Esophagus muscularis mucosa (tissue), 4 donors: Measurements from ENCODE around the gene CCR4. TPM values are rescaled to one million over a fixed set of nuclear protein-coding genes. Genes with fewer than 3 reads are reported as not detected.

Experiments used
- DNase-seq: peaks from one replicate; pipeline ENCODE4 v3.0.0-alpha.2; 2017; ENCODE audit errors: extremely low spot score
- H3K27ac ChIP-seq, 4 donors: fragments of 200-600 bp; sonication (generic); replicated peaks in 1 of 4; 1 replicate in 3 of 4; 2 replicates in 1 of 4; pipeline ENCODE4 v1.5.1; 2016 to 2019; ENCODE audit warnings: mild to moderate bottlenecking in 1 of 4
- H3K27me3 ChIP-seq, 4 donors: fragments of 200-600 bp; sonication (generic); one replicate each; pipeline versions ENCODE4 v1.5.1 to v1.6.0; 2016 to 2019
- H3K36me3 ChIP-seq, 4 donors: fragments of 200-600 bp; sonication (generic); one replicate each; pipeline ENCODE4 v1.5.1; 2016 to 2019
- H3K4me1 ChIP-seq, 4 donors: fragments of 200-600 bp; sonication (generic); one replicate each; pipeline ENCODE4 v1.5.1; 2016 to 2019
- H3K4me3 ChIP-seq, 4 donors: fragments of 200-600 bp; sonication (generic); 1 replicate in 2 of 4; 2 replicates in 2 of 4; pipeline ENCODE4 v1.5.1; 2016 to 2019; ENCODE audit warnings: mild to moderate bottlenecking in 4 of 4, moderate library complexity in 1 of 4
- H3K9me3 ChIP-seq, 4 donors: fragments of 200-600 bp; sonication (generic); 1 replicate in 3 of 4; 2 replicates in 1 of 4; pipeline ENCODE4 v1.5.1; 2016 to 2019
- EP300 ChIP-seq: sonication (generic); formaldehyde crosslinking; IDR thresholded peaks from one replicate; pipeline ENCODE4 v1.6.1; 2017; ENCODE audit warnings: antibody characterized with exemption
- POLR2A ChIP-seq: fragments of 450-650 bp; IDR thresholded peaks from one replicate; pipeline ENCODE4 v1.6.1; 2017; ENCODE audit warnings: antibody characterized with exemption, moderate library complexity, mild to moderate bottlenecking, low read depth
- POLR2AphosphoS5 ChIP-seq, 2 donors: sonication (generic); formaldehyde crosslinking; IDR thresholded peaks; one replicate each; pipeline ENCODE4 v1.6.1; 2017; ENCODE audit warnings: antibody characterized with exemption in 2 of 2
- WGBS: methylation state at CpG from one replicate; pipeline ENCODE4 v1.1.5; 2018; 5-methylcytosine and 5-hydroxymethylcytosine counted together
- intact Hi-C: fragments of 100-400 bp; cut with DNase I; formaldehyde crosslinking; loops from one replicate; pipeline ENCODE4 v1.15.1; 2023
- total RNA-seq, 4 donors: library from RNA; depleted of rRNA; stranded (reverse); fragments of >200 nt; gene quantifications; one replicate each; pipeline versions ENCODE4 v1.1.0 to v1.2.1, GENCODE V29; 2016
- TF ChIP-seq, protein P1 (sequence below), 3 experiments: fragments of 200-600 bp in 2 of 3; fragments of 450-650 bp in 1 of 3; sonication (generic) in 2 of 3; IDR thresholded peaks; one replicate each; pipeline ENCODE4 v1.5.1; 2017 to 2019; ENCODE audit warnings: antibody characterized with exemption in 3 of 3, mild to moderate bottlenecking in 2 of 3, moderate library complexity in 1 of 3

CCR4 gene
- total RNA-seq, 4 donors from 2014 or later = 0.17 TPM; not detected in 3

DNA sequence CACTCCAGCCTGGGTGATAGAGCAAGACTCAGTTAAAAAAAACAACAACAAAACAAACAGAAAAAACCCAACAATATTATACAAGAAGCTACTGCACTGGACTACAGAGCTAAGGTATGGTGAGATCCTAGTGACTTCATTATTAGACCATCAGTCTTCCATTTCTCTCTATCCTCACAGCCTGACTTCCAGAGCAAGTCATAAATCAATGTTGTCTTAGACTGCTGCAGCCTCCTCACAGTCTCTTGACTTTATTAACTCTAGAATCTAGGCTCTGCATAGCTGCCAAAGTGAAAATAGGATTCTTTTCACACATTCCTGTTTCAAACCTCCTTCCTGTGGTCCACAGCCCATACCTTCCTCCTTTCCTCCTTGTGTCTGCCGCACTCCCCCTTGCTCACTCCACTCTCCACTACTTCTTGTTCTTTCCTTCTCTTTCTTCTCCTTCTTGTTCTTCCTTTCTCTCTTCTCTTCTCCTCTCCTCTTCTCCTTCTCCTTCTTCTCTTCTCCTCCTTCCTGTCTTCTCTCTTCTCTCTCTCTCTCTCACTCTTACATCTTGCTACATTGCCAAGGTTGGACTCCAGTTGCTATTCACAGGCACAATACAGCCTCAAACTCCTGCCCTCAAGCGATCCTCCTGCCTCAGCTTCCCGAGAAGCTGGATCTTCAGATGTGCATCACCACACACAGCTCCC lies 49.4 kb downstream of the CCR4 start:
- peaks cover 0 to 59% (median 47%) of the 10 kb centered on the region in 4 donors for H3K36me3 ChIP-seq
- H3K9me3 ChIP-seq = no peaks in the 10 kb centered on the region
- no peak for DNase-seq
- H3K27ac ChIP-seq = no peak overlapping the region
- 98% methylated on average over 3 of the region's 3 CpGs for WGBS
- no peak for TF ChIP-seq POLR2AphosphoS5 (IDR thresholded peaks at IDR 0.05)
- TF ChIP-seq POLR2A = no peak
- TF ChIP-seq, protein P1, sequence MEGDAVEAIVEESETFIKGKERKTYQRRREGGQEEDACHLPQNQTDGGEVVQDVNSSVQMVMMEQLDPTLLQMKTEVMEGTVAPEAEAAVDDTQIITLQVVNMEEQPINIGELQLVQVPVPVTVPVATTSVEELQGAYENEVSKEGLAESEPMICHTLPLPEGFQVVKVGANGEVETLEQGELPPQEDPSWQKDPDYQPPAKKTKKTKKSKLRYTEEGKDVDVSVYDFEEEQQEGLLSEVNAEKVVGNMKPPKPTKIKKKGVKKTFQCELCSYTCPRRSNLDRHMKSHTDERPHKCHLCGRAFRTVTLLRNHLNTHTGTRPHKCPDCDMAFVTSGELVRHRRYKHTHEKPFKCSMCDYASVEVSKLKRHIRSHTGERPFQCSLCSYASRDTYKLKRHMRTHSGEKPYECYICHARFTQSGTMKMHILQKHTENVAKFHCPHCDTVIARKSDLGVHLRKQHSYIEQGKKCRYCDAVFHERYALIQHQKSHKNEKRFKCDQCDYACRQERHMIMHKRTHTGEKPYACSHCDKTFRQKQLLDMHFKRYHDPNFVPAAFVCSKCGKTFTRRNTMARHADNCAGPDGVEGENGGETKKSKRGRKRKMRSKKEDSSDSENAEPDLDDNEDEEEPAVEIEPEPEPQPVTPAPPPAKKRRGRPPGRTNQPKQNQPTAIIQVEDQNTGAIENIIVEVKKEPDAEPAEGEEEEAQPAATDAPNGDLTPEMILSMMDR (IDR thresholded peaks at IDR 0.05) = no peak
- no peak overlapping the region for H3K4me3 ChIP-seq
- intact Hi-C loops = no loop called here
- H3K4me1 ChIP-seq = peaks cover 8 to 11% (median 9%) of the 10 kb centered on the region in 4 donors
- H3K27me3 ChIP-seq = no peaks in the 10 kb centered on the region

DNA sequence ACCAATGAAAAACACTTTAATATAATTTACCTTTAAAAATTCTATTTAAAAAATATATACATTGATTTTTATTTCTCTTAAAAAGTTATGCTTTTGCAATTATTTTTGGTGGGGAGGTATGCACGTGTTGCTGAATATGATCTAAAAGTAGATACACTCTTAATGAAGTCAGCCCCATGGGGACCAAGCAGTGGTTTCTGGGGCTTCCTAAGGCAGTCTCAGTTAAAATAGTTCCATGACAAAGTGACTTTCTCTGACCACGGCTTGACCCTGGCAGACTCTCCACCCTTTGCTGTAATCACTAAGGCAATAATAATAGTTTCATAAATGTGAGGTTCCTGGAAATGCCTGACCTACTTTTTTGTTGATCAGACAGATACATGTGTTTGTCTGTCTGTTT lies 50.4 kb downstream of the CCR4 start:
- TF ChIP-seq EP300 = no peak
- TF ChIP-seq, protein P1 (IDR thresholded peaks at IDR 0.05) = no peak
- TF ChIP-seq POLR2A = no peak
- no peak for TF ChIP-seq POLR2AphosphoS5 (IDR thresholded peaks at IDR 0.05)
- Histone ChIP-seq H3K9me3 (no peaks in the 10 kb centered on the region), H3K4me3 (no peak overlapping the region), H3K27me3 (no peaks in the 10 kb centered on the region), H3K4me1 (peaks cover 8 to 11% (median 9%) of the 10 kb centered on the region in 4 donors), H3K36me3 (peaks cover 6 to 59% (median 46%) of the 10 kb centered on the region in 4 donors), H3K27ac (no peak overlapping the region)
- WGBS = 52% methylated on average over 2 of the region's 2 CpGs
- intact Hi-C loops = no loop called here
- DNase-seq = no peak

GRCh38 chr3:33003308-33003707 lies 51.9 kb downstream of the CCR4 start:
- no peak overlapping the region for H3K4me3 ChIP-seq
- no peaks in the 10 kb centered on the region for H3K9me3 ChIP-seq
- no peak for DNase-seq
- peaks cover 8 to 11% (median 9%) of the 10 kb centered on the region in 4 donors for H3K4me1 ChIP-seq
- H3K27me3 ChIP-seq = no peaks in the 10 kb centered on the region
- no peak for TF ChIP-seq POLR2A
- TF ChIP-seq, protein P1 (IDR thresholded peaks at IDR 0.05) = no peak
- no peak for TF ChIP-seq POLR2AphosphoS5 (IDR thresholded peaks at IDR 0.05)
- TF ChIP-seq EP300 = no peak
- no peak overlapping the region for H3K27ac ChIP-seq
- intact Hi-C loops = no loop called here
- H3K36me3 ChIP-seq = peaks cover 6 to 59% (median 45%) of the 10 kb centered on the region in 4 donors
- WGBS = 97% methylated on average over 4 of the region's 4 CpGs

DNA sequence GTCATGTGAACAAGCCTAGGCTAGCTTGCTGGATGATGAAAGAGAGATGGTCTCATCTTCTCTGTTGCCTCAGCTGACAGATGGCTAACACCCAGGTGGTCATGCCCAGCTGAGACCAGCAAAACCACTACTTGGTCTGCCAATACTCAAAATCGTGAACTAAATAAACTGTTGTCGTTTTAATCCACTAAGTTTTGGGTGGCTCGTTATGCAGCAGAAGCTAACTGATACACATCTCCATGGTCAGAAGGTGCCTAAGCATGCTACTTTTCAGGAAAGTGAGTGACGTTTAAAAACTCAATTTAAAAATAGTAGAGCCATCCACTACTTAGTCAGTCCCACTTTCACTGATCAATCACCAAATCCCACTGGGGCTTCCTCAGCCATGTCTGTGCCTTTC lies 52.8 kb downstream of the CCR4 start:
- peaks cover 8 to 11% (median 9%) of the 10 kb centered on the region in 4 donors for H3K4me1 ChIP-seq
- no peak overlapping the region for H3K4me3 ChIP-seq
- TF ChIP-seq POLR2AphosphoS5 (IDR thresholded peaks at IDR 0.05) (no peak), EP300 (no peak), POLR2A (no peak)
- TF ChIP-seq, protein P1 (IDR thresholded peaks at IDR 0.05) = no peak
- no peak overlapping the region for H3K27ac ChIP-seq
- intact Hi-C loops = no loop called here
- DNase-seq = no peak
- no peaks in the 10 kb centered on the region for H3K27me3 ChIP-seq
- H3K36me3 ChIP-seq = peaks cover 6 to 59% (median 45%) of the 10 kb centered on the region in 4 donors
- no peaks in the 10 kb centered on the region for H3K9me3 ChIP-seq
- WGBS = 92% methylated on average over 4 of the region's 4 CpGs
